ENCODE results near the gene EVX1.

DNA sequence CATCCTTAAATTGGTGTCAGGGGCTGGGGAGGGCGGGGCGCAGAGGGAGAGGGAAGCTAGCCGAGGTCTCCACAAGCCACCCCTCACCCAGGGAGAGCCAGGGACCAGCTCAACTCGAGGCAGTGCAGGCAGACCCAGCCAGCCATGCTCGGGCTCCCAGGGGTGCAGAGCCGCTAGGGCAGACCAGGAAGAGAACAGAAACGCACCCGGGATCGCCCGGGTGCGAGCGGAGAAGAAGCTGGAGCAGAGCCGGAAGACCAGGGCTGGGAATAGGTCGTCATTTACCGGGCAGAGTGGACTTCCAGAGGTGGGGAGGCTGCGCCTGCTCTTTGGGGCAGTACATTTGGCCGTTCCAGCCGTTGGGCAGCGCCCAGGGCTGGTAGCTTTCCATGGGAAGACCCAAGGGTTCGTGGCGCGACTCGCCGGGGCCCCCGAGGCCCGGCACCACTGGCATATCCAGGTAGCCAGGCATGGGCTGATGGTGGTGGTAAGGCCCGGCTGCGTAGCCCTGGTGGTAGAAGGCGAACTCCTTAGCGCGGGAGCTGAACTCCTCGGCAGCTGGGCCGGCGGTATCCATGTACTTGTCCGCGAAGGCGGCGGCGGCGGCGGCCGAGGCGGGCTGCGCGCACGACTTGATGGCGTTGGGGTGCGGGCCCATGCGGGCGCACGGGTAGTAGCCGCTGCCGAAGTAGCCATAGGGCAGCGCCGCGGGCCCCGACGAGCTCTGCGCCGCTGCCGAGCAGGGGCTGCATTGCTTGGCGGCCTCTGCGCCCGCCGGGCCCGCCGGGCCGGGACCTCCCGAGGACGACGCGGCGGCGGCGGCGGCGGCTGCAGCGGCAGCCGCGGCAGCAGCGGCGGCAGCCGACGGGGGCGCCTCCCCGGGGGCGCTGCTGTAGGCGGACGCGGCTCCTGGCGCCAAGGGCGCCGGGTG, 43.5 kb upstream of the EVX1 start:
- TF ChIP-seq, protein P1, sequence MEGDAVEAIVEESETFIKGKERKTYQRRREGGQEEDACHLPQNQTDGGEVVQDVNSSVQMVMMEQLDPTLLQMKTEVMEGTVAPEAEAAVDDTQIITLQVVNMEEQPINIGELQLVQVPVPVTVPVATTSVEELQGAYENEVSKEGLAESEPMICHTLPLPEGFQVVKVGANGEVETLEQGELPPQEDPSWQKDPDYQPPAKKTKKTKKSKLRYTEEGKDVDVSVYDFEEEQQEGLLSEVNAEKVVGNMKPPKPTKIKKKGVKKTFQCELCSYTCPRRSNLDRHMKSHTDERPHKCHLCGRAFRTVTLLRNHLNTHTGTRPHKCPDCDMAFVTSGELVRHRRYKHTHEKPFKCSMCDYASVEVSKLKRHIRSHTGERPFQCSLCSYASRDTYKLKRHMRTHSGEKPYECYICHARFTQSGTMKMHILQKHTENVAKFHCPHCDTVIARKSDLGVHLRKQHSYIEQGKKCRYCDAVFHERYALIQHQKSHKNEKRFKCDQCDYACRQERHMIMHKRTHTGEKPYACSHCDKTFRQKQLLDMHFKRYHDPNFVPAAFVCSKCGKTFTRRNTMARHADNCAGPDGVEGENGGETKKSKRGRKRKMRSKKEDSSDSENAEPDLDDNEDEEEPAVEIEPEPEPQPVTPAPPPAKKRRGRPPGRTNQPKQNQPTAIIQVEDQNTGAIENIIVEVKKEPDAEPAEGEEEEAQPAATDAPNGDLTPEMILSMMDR (IDR thresholded peaks at IDR 0.05), result no peak
- no peak for TF ChIP-seq POLR2AphosphoS5 (IDR thresholded peaks at IDR 0.05; ENCODE audit: low read depth, low read length)
- TF ChIP-seq TCF7L2 (IDR thresholded peaks at IDR 0.05; ENCODE audit: low read depth, low read length), result no peak
- TF ChIP-seq, protein P2, sequence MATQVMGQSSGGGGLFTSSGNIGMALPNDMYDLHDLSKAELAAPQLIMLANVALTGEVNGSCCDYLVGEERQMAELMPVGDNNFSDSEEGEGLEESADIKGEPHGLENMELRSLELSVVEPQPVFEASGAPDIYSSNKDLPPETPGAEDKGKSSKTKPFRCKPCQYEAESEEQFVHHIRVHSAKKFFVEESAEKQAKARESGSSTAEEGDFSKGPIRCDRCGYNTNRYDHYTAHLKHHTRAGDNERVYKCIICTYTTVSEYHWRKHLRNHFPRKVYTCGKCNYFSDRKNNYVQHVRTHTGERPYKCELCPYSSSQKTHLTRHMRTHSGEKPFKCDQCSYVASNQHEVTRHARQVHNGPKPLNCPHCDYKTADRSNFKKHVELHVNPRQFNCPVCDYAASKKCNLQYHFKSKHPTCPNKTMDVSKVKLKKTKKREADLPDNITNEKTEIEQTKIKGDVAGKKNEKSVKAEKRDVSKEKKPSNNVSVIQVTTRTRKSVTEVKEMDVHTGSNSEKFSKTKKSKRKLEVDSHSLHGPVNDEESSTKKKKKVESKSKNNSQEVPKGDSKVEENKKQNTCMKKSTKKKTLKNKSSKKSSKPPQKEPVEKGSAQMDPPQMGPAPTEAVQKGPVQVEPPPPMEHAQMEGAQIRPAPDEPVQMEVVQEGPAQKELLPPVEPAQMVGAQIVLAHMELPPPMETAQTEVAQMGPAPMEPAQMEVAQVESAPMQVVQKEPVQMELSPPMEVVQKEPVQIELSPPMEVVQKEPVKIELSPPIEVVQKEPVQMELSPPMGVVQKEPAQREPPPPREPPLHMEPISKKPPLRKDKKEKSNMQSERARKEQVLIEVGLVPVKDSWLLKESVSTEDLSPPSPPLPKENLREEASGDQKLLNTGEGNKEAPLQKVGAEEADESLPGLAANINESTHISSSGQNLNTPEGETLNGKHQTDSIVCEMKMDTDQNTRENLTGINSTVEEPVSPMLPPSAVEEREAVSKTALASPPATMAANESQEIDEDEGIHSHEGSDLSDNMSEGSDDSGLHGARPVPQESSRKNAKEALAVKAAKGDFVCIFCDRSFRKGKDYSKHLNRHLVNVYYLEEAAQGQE (IDR thresholded peaks at IDR 0.05; ENCODE audit: insufficient read depth in 1 of 2, low read depth in 2 of 2, low read length in 1 of 2), result no peak
- no peak for TF ChIP-seq SIN3A (IDR thresholded peaks at IDR 0.05; ENCODE audit: borderline replicate concordance, insufficient read depth, low read depth, low read length)

Data from Panc1 (cell line).